Transverse colon (tissue), 4 donors: ENCODE data around the gene SRPRB. TPM values are rescaled to one million over a fixed set of nuclear protein-coding genes. Genes with fewer than 3 reads are reported as not detected.

ENCODE experiments used
- DNase-seq: peaks from one replicate; pipeline ENCODE4 v3.0.0-alpha.2; 2019
- H3K27ac ChIP-seq, 4 donors: fragments of 200-600 bp; sonication (generic); 2 replicates each; pipeline ENCODE4 v1.5.1; 2016 to 2018; ENCODE audit warnings: inconsistent platforms in 4 of 4
- H3K27me3 ChIP-seq: fragments of 200-600 bp; sonication (generic); 2 replicates; pipeline ENCODE4 v1.5.1; 2017; ENCODE audit warnings: inconsistent platforms
- H3K36me3 ChIP-seq, 4 donors: fragments of 200-600 bp; sonication (generic); 2 replicates each; pipeline ENCODE4 v1.5.1; 2017 to 2019; ENCODE audit warnings: inconsistent platforms in 4 of 4
- H3K4me1 ChIP-seq, 4 donors: fragments of 200-600 bp; sonication (generic); 2 replicates each; pipeline ENCODE4 v1.5.1; 2017 to 2020; ENCODE audit warnings: inconsistent platforms in 4 of 4
- H3K4me3 ChIP-seq, 4 donors: fragments of 200-600 bp; sonication (generic); 1 replicate in 1 of 4; 2 replicates in 3 of 4; pipeline versions ENCODE4 v1.5.1 to v1.6.1; 2017 to 2019; ENCODE audit warnings: inconsistent platforms in 4 of 4
- H3K9me3 ChIP-seq, 2 donors: fragments of 200-600 bp; sonication (generic); 2 replicates each; pipeline ENCODE4 v1.5.1; 2017 to 2019; ENCODE audit warnings: inconsistent platforms in 2 of 2
- CTCF ChIP-seq, 5 experiments: fragments of 200-600 bp in 3 of 5; fragments of 450-650 bp in 2 of 5; sonication (generic) in 3 of 5; IDR thresholded peaks; 1 replicate in 2 of 5; 2 replicates in 3 of 5; pipeline ENCODE4 v1.5.1; 2016 to 2017; ENCODE audit warnings: antibody characterized with exemption in 5 of 5, inconsistent platforms in 3 of 5, mild to moderate bottlenecking in 2 of 5, moderate library complexity in 1 of 5
- EP300 ChIP-seq: sonication (generic); formaldehyde crosslinking; IDR thresholded peaks from one replicate; pipeline ENCODE4 v1.6.1; 2017; ENCODE audit warnings: antibody characterized with exemption, low read depth
- POLR2A ChIP-seq: fragments of 450-650 bp; IDR thresholded peaks from one replicate; pipeline ENCODE4 v1.6.1; 2016; ENCODE audit warnings: antibody characterized with exemption, mild to moderate bottlenecking, moderate library complexity
- POLR2AphosphoS5 ChIP-seq, 3 donors: sonication (generic); formaldehyde crosslinking; IDR thresholded peaks; one replicate each; pipeline ENCODE4 v1.6.1; 2016; ENCODE audit warnings: antibody characterized with exemption in 3 of 3
- WGBS, 2 donors: methylation state at CpG; one replicate each; pipeline ENCODE4 v1.1.5; 2018; ENCODE audit warnings: low coverage in 1 of 2; 5-methylcytosine and 5-hydroxymethylcytosine counted together
- in situ Hi-C, 4 donors: fragments of 200-750 bp; cut with MboI; loops; one replicate each; pipeline versions ENCODE4 v1.15.0 to v1.15.1; 2017; ENCODE audit warnings: low sequenced_read_pairs in 3 of 4, low pct_ligation_motif_present in 1 of 4, low pct_unique_long_range_greater_than_20kb in 1 of 4
- intact Hi-C: fragments of 100-400 bp; cut with DNase I; formaldehyde crosslinking; loops from one replicate; pipeline ENCODE4 v1.15.1; 2023; ENCODE audit warnings: low total_unique reads
- total RNA-seq, 4 donors: library from RNA; depleted of rRNA; stranded (reverse); fragments of >200 nt; gene quantifications; one replicate each; pipeline ENCODE4 v1.1.0, GENCODE V29; 2016

SRPRB gene
- total RNA-seq, 4 donors from 2014 or later: 1.5 to 14.6 (median 8.1) TPM

- H3K4me1 ChIP-seq: no peaks in the 10 kb centered on the region
- TF ChIP-seq EP300 (no peak), POLR2AphosphoS5 (IDR thresholded peaks at IDR 0.05) (no peak), POLR2A (no peak), CTCF (IDR thresholded peaks at IDR 0.05) (no peak)
- no peaks in the 10 kb centered on the region for H3K36me3 ChIP-seq
- DNase-seq: no peak
- intact Hi-C loops (no loop called here), in situ Hi-C loops (no loop called here)
- H3K4me3 ChIP-seq: no peak overlapping the region
- WGBS, 2 donors: 79 to 90% methylated on average over 1 of the region's 1 CpG
- H3K27ac ChIP-seq: no peak overlapping the region
- H3K27me3 ChIP-seq: no peaks in the 10 kb centered on the region
- no peaks in the 10 kb centered on the region for H3K9me3 ChIP-seq
These were observed 47.1 kb upstream of the SRPRB start for GRCh38 chr3:133758568-133758928.

- Histone ChIP-seq H3K9me3 (no peaks in the 10 kb centered on the region), H3K4me3 (no peak overlapping the region), H3K27me3 (no peaks in the 10 kb centered on the region), H3K27ac (no peak overlapping the region), H3K4me1 (no peaks in the 10 kb centered on the region), H3K36me3 (no peaks in the 10 kb centered on the region)
- no peak for DNase-seq
- WGBS, 2 donors: 81 to 87% methylated on average over 3 to 9 of the region's 9 CpGs
- no peak for TF ChIP-seq POLR2A
- no peak for TF ChIP-seq EP300
- no peak for TF ChIP-seq POLR2AphosphoS5 (IDR thresholded peaks at IDR 0.05)
- intact Hi-C loops: no loop called here
- in situ Hi-C loops: no loop called here
These were observed 46.5 kb upstream of the SRPRB start for GRCh38 chr3:133758964-133759739.

- DNase-seq: no peak
- 55 to 56% methylated on average over 2 of the region's 2 CpGs for WGBS, 2 donors
- no peaks in the 10 kb centered on the region for H3K27me3 ChIP-seq
- H3K36me3 ChIP-seq: no peaks in the 10 kb centered on the region
- intact Hi-C loops (no loop called here), in situ Hi-C loops (no loop called here)
- no peak overlapping the region for H3K4me3 ChIP-seq
- no peaks in the 10 kb centered on the region for H3K4me1 ChIP-seq
- no peaks in the 10 kb centered on the region for H3K9me3 ChIP-seq
- TF ChIP-seq EP300 (no peak), CTCF (IDR thresholded peaks at IDR 0.05) (no peak), POLR2AphosphoS5 (IDR thresholded peaks at IDR 0.05) (no peak), POLR2A (no peak)
- no peak overlapping the region for H3K27ac ChIP-seq
These were observed 45.8 kb upstream of the SRPRB start for GRCh38 chr3:133759740-133760305.

- Histone ChIP-seq H3K4me1 (no peaks in the 10 kb centered on the region), H3K27ac (no peak overlapping the region), H3K36me3 (no peaks in the 10 kb centered on the region), H3K4me3 (no peak overlapping the region), H3K9me3 (no peaks in the 10 kb centered on the region), H3K27me3 (no peaks in the 10 kb centered on the region)
- intact Hi-C loops: no loop called here
- DNase-seq: no peak
- TF ChIP-seq EP300: no peak
- TF ChIP-seq CTCF (IDR thresholded peaks at IDR 0.05): no peak
- no peak for TF ChIP-seq POLR2A
- TF ChIP-seq POLR2AphosphoS5 (IDR thresholded peaks at IDR 0.05): no peak
- 80 to 89% methylated on average over 2 of the region's 2 CpGs for WGBS, 2 donors
- in situ Hi-C loops: no loop called here
These were observed 44.7 kb upstream of the SRPRB start for GRCh38 chr3:133760916-133761315.
